Right cardiac atrium (tissue), 5 donors: ENCODE measurements around the gene OR2V1. TPM values are rescaled to one million over a fixed set of nuclear protein-coding genes. Genes with fewer than 3 reads are reported as not detected.
"Not testable (repeated sequence)": the region's sequence is repeated elsewhere in the genome, so short reads cannot be mapped to it uniquely, and the experiment has no call there.

Experiments used
- ATAC-seq, 2 donors: fragments of 200-7000 bp; cut with Tn5 transposase; one replicate each; pipeline versions ENCODE4 v1.8.0 to v1.9.1; 2020; ENCODE audit warnings: moderate library complexity in 2 of 2, mild to moderate bottlenecking in 1 of 2
- DNase-seq, 3 donors: peaks; one replicate each; pipeline ENCODE4 v3.0.0-alpha.2; 2020
- H3K27ac ChIP-seq: one replicate; pipeline ENCODE4 v1.5.1; 2013; ENCODE audit warnings: mild to moderate bottlenecking, low read length, control low read depth, moderate library complexity
- H3K27me3 ChIP-seq: one replicate; pipeline ENCODE4 v1.6.1; 2013; ENCODE audit not compliant: control insufficient read depth, insufficient read depth
- H3K4me1 ChIP-seq: one replicate; pipeline ENCODE4 v1.6.1; 2013; ENCODE audit warnings: low read length; ENCODE audit not compliant: control insufficient read depth, insufficient read depth
- H3K4me3 ChIP-seq: one replicate; pipeline ENCODE4 v1.5.1; 2013; ENCODE audit warnings: low read length, control low read depth
- H3K9me3 ChIP-seq: one replicate; pipeline ENCODE4 v1.6.1; 2013; ENCODE audit warnings: low read length; ENCODE audit not compliant: control insufficient read depth
- WGBS: extraction: QIAGEN DNeasy Blood & Tissue Kit; methylation state at CpG from one replicate; pipeline ENCODE4 v1.1.7; 2013; 5-methylcytosine and 5-hydroxymethylcytosine counted together
- intact Hi-C, 4 donors: fragments of 100-400 bp; cut with DNase I; formaldehyde crosslinking; loops; one replicate each; pipeline versions ENCODE4 v1.11.0 to v1.14.0; 2022 to 2023
- polyA plus RNA-seq: library from polyadenylated mRNA; stranded (reverse); fragments of 200-250 nt; gene quantifications from one replicate; pipeline ENCODE4 v1.2.3, GENCODE V29; 2013
- total RNA-seq, 4 donors: library from RNA; stranded (reverse); fragmentation: NEBNext Ultra II Directional; extraction: Animal tissue kit (Norgen Biotek cat#: 25700); gene quantifications; one replicate each; pipeline ENCODE4 v1.2.1, GENCODE V29; 2021
- donor health status: healthy with polysubstance abuse.
- donor health status: DM: no; HTN: yes; CAD: no.
- donor health status: DM: no; HTN: no; CAD: no.
- donor health status: DM: no; HTN: yes; CAD: no; lungs with severe emphysema.
- donor health status: DM: yes; HTN: yes; CAD: no.

Gene OR2V1
- total and polyA plus RNA-seq, 5 donors = not detected

GRCh38 chr5:181142054-181142453 lies 11.1 kb upstream of the OR2V1 start:
- ATAC-seq (no peak), DNase-seq (no peak)
- Histone ChIP-seq H3K4me3 (no peak overlapping the region), H3K27ac (no peak overlapping the region), H3K9me3 (no peaks in the 10 kb centered on the region), H3K4me1 (no peaks in the 10 kb centered on the region), H3K27me3 (no peaks in the 10 kb centered on the region)
- 76% methylated on average over 7 of the region's 7 CpGs for WGBS
- intact Hi-C loops = no loop called here

- Histone ChIP-seq H3K9me3 (no peaks in the 10 kb centered on the region), H3K27ac (no peak overlapping the region), H3K27me3 (no peaks in the 10 kb centered on the region), H3K4me3 (no peak overlapping the region), H3K4me1 (no peaks in the 10 kb centered on the region)
- DNase-seq = no peak
- 74% methylated on average over 3 of the region's 3 CpGs for WGBS
- intact Hi-C loops = no loop called here
- no peak for ATAC-seq
These were observed 9.8 kb upstream of the OR2V1 start for GRCh38 chr5:181140766-181141165.

- Histone ChIP-seq H3K27me3 (no peaks in the 10 kb centered on the region), H3K9me3 (no peaks in the 10 kb centered on the region), H3K4me3 (no peak overlapping the region), H3K4me1 (no peaks in the 10 kb centered on the region), H3K27ac (no peak overlapping the region)
- WGBS = 78% methylated on average over 5 of the region's 5 CpGs
- ATAC-seq (no peak), DNase-seq (no peak)
- intact Hi-C loops = no loop called here
These were observed 7.3 kb upstream of the OR2V1 start for GRCh38 chr5:181138258-181138657.

GRCh38 chr5:181136361-181136955 lies 5.5 kb upstream of the OR2V1 start:
- 86% methylated on average over 4 of the region's 4 CpGs for WGBS
- H3K27me3 ChIP-seq = no peaks in the 10 kb centered on the region
- no peak for ATAC-seq
- H3K27ac ChIP-seq = no peak overlapping the region
- no peak overlapping the region for H3K4me3 ChIP-seq
- H3K4me1 ChIP-seq = no peaks in the 10 kb centered on the region
- no peak for DNase-seq
- intact Hi-C loops = no loop called here
- H3K9me3 ChIP-seq = no peaks in the 10 kb centered on the region

GRCh38 chr5:181134259-181134658 lies 3.3 kb upstream of the OR2V1 start:
- ATAC-seq = no peak
- 83% methylated on average over 6 of the region's 6 CpGs for WGBS
- Histone ChIP-seq H3K4me3 (no peak overlapping the region), H3K27me3 (no peaks in the 10 kb centered on the region), H3K27ac (no peak overlapping the region), H3K9me3 (no peaks in the 10 kb centered on the region), H3K4me1 (no peaks in the 10 kb centered on the region)
- DNase-seq = no peak
- intact Hi-C loops = no loop called here

GRCh38 chr5:181133610-181134231 lies 2.8 kb upstream of the OR2V1 start:
- H3K4me3 ChIP-seq = no peak overlapping the region
- peak in 1 of 2 donors; percentile 63 for ATAC-seq
- intact Hi-C loops = no loop called here
- H3K27ac ChIP-seq = no peak overlapping the region
- no peaks in the 10 kb centered on the region for H3K4me1 ChIP-seq
- H3K27me3 ChIP-seq = no peaks in the 10 kb centered on the region
- H3K9me3 ChIP-seq = no peaks in the 10 kb centered on the region
- 62% methylated on average over 10 of the region's 10 CpGs for WGBS
- peak; percentile 77 to 89 (median 89) for DNase-seq

- H3K27ac ChIP-seq = no peak overlapping the region
- no peak for DNase-seq
These were observed 2.1 kb upstream of the OR2V1 start for GRCh38 chr5:181133083-181133482.

GRCh38 chr5:181131514-181131913 lies 545 bp upstream of the OR2V1 start:
- Histone ChIP-seq H3K27me3 (no peaks in the 10 kb centered on the region), H3K4me3 (no peak overlapping the region), H3K9me3 (no peaks in the 10 kb centered on the region), H3K27ac (no peak overlapping the region), H3K4me1 (no peaks in the 10 kb centered on the region)
- DNase-seq (no peak), ATAC-seq (no peak)
- intact Hi-C loops = no loop called here
- whole genome bisulfite sequencing = 76% methylated on average over 11 of the region's 11 CpGs

More at GRCh38 chr5:181133083-181133482, 2.1 kb upstream of the OR2V1 start:
- Histone ChIP-seq H3K27me3 (no peaks in the 10 kb centered on the region), H3K4me1 (no peaks in the 10 kb centered on the region), H3K4me3 (no peak overlapping the region), H3K9me3 (no peaks in the 10 kb centered on the region)
- ATAC-seq = no peak
- 80% methylated on average over 3 of the region's 3 CpGs for WGBS
- intact Hi-C loops = no loop called here

GRCh38 chr5:181130081-181130480 lies 888 bp downstream of the OR2V1 start:
- H3K27me3 ChIP-seq, ATAC-seq: not testable (repeated sequence)

GRCh38 chr5:181129601-181130000 lies 1.4 kb downstream of the OR2V1 start:
- H3K9me3 ChIP-seq = no peaks in the 10 kb centered on the region
- DNase-seq (no peak), ATAC-seq (no peak)
- intact Hi-C loops = no loop called here
- H3K4me3 ChIP-seq = no peak overlapping the region
- H3K27ac ChIP-seq = no peak overlapping the region
- H3K4me1 ChIP-seq = no peaks in the 10 kb centered on the region
- WGBS = 50% methylated on average over 7 of the region's 7 CpGs
- H3K27me3 ChIP-seq = no peaks in the 10 kb centered on the region

More at GRCh38 chr5:181130081-181130480, 888 bp downstream of the OR2V1 start:
- DNase-seq, H3K4me1 ChIP-seq, H3K4me3 ChIP-seq, H3K27ac ChIP-seq, intact Hi-C loops, H3K9me3 ChIP-seq: not testable (repeated sequence)
- 72% methylated on average over 9 of the region's 9 CpGs for WGBS

- intact Hi-C loops = no loop called here
- 60% methylated on average over 15 of the region's 15 CpGs for WGBS
- DNase-seq (no peak), ATAC-seq (no peak)
- no peaks in the 10 kb centered on the region for H3K9me3 ChIP-seq
- H3K4me3 ChIP-seq = no peak overlapping the region
- no peaks in the 10 kb centered on the region for H3K27me3 ChIP-seq
- no peaks in the 10 kb centered on the region for H3K4me1 ChIP-seq
- H3K27ac ChIP-seq = no peak overlapping the region
These were observed 2.9 kb downstream of the OR2V1 start for GRCh38 chr5:181127907-181128626.
